Neural cell (in vitro differentiated cells): ENCODE data around the gene ANAPC5.

Source experiments
- EP300 ChIP-seq: fragments of 450-650 bp; conservative IDR thresholded peaks from 2 replicates; pipeline ENCODE4 v1.6.1; 2014; ENCODE audit warnings: antibody characterized with exemption, mild to moderate bottlenecking, moderate library complexity; ENCODE audit not compliant: poor library complexity, severe bottlenecking
- EZH2 ChIP-seq: fragments of 200-600, 300-800 bp; shearing (Covaris generic), sonication (generic); IDR thresholded peaks from 2 replicates; pipeline ENCODE4 v1.6.1; 2014; ENCODE audit warnings: antibody characterized with exemption, low read length, borderline replicate concordance, mild to moderate bottlenecking; ENCODE audit not compliant: insufficient read depth, poor library complexity, severe bottlenecking
- POLR2AphosphoS5 ChIP-seq: IDR thresholded peaks from 2 replicates; pipeline ENCODE4 v1.6.1; 2012
- RAD21 ChIP-seq: fragments of 450-650 bp; conservative IDR thresholded peaks from 2 replicates; pipeline ENCODE4 v1.6.1; 2014; ENCODE audit warnings: antibody characterized with exemption, mild to moderate bottlenecking, moderate library complexity
- SMC3 ChIP-seq: fragments of 450-650 bp; conservative IDR thresholded peaks from 2 replicates; pipeline ENCODE4 v1.6.1; 2014; ENCODE audit warnings: antibody characterized with exemption, mild to moderate bottlenecking, moderate library complexity; ENCODE audit not compliant: poor library complexity
- TAF1 ChIP-seq: IDR thresholded peaks from 2 replicates; pipeline ENCODE4 v1.6.1; 2012; ENCODE audit warnings: low read depth
- TF ChIP-seq, protein P1 (sequence below): fragments of 450-650 bp; IDR thresholded peaks from 2 replicates; pipeline ENCODE4 v1.5.1; 2014; ENCODE audit warnings: antibody characterized with exemption, mild to moderate bottlenecking, moderate library complexity; ENCODE audit not compliant: poor library complexity, severe bottlenecking

DNA sequence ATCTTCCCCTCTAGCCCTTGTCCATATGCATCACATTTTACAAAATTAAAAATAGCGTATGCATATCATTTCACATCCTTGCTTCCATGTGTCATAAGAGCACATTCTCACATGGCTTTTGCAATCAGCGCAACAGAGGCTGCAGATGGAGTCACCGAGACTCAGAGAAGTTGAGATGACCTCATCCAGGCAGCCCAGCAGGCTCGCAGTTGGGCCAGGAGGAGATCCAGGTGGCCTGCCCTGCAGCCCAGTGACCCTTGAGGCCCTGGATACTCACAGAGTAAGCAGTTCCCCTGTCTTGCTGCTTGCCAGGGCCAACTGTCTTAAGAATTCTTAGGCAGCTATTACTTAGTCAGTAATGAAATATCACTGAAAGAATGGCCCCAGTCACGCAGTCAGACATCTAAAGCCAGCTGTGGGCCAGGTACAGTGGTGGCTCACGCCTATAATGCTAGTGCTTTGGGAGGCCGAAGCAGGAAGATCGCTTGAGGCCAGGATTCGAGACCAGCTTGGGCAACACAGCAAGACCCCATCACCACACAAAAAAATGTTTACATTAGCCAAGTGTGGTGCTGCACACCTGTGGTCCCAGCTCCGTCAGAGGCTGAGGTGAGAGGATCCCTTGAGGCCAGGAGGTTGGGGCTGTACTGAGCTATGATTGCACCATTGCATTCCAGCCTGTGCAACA is 64.8 kb downstream of the ANAPC5 start:
- TF ChIP-seq, protein P1, sequence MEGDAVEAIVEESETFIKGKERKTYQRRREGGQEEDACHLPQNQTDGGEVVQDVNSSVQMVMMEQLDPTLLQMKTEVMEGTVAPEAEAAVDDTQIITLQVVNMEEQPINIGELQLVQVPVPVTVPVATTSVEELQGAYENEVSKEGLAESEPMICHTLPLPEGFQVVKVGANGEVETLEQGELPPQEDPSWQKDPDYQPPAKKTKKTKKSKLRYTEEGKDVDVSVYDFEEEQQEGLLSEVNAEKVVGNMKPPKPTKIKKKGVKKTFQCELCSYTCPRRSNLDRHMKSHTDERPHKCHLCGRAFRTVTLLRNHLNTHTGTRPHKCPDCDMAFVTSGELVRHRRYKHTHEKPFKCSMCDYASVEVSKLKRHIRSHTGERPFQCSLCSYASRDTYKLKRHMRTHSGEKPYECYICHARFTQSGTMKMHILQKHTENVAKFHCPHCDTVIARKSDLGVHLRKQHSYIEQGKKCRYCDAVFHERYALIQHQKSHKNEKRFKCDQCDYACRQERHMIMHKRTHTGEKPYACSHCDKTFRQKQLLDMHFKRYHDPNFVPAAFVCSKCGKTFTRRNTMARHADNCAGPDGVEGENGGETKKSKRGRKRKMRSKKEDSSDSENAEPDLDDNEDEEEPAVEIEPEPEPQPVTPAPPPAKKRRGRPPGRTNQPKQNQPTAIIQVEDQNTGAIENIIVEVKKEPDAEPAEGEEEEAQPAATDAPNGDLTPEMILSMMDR: no peak
- TF ChIP-seq TAF1 (no peak), POLR2AphosphoS5 (no peak), EZH2 (no peak), SMC3 (no peak), EP300 (no peak), RAD21 (no peak)
